HG02973 (cell line): Measurements from ENCODE around the gene ATP5MG.
"Not testable (repeated sequence)": the region's sequence is repeated elsewhere in the genome, so short reads cannot be mapped to it uniquely, and the experiment has no call there.

Experiments used
- ATAC-seq: cut with Tn5 transposase; IDR thresholded peaks from one replicate; pipeline ENCODE4 v1.9.1; 2021; ENCODE audit warnings: moderate library complexity; ENCODE audit not compliant: unreplicated experiment

Gene ATP5MG

DNA sequence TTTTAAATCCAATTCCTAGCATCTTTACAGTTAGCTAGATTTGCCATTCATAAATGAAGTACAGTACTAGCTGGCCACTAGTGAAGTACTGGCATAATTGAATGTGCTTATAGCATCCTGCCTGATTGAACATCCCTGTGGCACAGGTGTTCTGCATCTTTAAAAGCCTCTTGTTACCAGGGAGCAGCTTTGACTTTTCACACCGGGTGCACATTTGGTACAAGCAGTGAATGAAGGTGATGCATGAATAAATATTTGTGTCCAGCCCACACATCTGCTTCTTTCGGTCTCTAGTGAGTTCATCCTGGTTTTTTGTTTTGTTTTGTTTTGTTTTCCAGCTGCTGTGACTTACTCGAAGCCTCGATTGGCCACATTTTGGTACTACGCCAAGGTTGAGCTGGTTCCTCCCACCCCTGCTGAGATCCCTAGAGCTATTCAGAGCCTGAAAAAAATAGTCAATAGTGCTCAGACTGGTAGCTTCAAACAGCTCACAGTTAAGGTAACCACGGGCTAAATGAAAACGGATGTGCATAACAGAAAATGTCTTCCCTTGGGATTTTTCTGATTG lies 5.3 kb downstream of the ATP5MG start:
- no peak for ATAC-seq

DNA sequence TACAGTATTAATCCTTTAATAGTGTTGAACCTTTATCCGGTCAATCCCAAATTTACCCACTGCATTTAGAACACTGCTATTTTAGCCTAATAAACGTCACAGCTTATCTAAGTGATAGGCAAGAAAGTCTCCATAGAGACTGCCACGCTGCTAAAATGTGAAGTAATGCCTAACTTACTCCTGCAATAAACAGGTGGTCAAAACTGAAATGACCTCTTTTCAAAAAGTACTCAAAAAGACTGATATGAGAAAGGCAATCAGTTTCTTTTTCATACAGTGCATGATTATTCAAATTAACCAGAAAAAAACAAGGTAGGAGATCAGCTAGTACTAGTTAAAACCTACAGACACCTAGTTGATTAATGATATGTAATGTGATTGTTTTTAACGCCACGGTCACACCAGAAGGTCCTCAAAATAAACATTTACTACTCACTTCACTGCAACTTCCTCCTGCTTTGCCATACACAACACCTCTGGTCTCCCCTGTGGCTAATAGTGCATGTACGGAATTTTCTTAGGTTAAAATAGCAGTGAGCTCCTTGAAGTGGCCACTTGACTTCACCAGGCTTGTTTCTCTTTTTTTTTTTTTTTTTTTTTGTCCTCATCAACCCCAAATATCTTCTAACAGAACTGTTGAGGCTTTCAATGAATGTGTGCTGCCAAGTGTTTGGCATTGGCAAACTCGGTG lies 8.8 kb downstream of the ATP5MG start:
- ATAC-seq = no peak

DNA sequence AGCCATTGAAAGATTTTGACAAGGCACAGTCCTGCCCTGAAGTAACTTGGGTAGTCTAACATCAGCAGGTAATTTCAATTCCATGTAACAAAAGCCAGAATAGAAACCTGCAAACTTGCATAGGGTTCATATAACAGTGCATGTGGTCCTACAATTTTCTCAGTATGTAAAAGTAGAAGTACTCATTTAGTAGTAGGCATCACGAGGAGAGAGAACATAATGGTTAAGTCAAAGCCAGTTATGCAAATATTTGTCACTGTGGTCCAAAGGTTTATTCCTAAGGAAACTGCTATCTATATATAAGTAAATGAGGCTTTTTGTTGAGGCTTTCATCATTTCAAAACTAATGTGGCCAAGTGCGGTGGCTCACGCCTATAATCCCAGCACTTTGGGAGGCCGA lies 10.1 kb downstream of the ATP5MG start:
- no peak for ATAC-seq

DNA sequence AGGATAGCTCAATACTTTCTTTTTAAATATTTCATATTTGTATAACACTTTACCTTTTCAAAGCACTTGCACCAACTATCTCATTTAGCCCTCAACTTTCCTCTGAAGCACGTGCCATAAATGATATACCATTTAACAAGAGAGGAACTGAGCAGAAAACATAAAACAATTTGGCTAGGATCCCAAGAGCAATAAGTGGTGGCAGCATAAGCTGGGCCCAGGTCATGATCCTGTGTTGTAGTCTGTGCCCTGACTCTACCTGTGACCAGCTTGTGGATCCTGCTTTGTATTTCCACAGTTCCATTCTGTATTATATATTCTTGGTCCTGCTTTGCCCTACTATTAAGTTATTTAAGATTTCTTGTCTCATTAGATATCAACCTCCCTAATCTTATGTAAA lies 11.5 kb downstream of the ATP5MG start:
- ATAC-seq = no peak

DNA sequence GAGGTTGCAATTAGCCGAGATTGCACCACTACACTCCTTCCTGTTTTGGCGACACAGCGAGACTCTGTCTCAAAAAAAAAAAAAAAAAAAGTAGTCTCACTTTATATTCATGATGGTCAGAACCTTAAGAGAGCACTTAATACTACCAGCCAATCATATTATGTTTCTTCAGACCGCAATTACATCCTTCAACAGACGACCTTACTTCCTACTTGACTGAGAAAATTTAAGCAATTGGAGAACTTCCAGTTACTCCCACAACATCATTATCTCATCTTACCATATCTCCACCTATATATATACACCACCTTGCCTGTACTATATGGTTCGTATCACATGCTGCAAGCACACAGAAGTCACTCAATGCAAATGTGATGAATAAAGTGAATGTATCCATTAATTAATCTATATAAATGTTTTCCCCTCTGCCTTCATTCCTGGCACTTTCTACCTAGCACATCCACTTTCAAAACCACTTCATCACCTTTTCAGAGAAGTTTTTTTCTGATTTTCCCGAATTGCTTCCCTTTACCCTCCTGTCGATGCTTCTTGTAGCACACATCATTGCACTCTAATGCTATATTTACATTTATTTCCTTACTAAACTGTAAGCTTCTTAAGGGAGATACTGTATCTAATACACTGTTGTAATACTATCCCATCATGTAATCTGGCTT lies 13.8 kb downstream of the ATP5MG start:
- no peak for ATAC-seq

DNA sequence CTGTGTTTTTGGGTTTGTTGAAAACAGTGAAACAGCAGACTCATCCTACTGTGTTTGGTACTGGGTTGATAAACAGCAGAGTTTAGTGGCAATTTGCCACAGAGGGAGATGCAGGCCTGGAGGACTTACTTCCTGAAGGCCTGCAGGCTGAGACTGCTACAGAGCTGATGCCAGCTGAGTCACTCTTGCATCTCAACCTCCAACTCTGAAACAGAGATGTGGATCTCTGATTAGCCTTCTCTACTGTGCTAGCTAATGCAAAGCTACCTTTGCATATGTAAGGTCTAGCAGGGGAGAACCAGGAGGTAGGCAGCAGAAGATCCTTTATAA lies 14.3 kb downstream of the ATP5MG start:
- no peak for ATAC-seq

DNA sequence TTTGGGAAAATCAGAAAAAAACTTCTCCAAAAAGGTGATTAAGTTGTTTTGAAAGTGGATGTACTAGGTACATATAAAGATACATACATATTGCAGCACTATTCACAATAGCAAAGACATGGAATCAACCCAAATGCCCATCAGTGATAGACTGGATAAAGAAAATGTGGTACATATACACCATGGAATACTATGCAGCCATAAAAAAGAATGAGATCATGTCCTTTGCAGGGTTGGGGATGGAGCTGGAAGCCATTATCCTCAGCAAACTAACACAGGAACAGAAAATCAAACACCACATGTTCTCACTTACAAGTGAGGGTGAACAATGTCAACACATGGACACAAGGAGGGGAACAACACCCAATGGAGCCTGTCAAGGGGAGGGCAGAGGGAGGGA lies 15.5 kb downstream of the ATP5MG start:
- not testable (repeated sequence) for ATAC-seq

DNA sequence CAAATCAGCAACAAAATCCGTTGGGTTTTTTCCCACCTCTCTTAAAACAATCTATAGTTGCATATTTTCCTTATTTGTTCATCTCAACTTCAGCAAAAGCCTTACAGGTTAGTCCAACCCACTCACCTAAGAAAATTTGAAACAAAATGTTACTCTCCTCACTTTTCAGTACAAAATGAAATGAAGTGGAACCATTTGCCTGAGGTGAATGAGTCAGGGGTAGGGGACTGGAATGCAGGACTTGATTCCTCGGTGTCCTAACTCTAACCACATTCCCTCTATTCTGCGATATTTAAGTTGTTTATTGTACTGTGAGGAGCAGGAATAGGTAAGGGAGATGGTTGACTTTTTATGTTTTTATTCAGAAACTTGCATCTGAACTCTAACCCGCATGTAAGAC lies 16.4 kb downstream of the ATP5MG start:
- no peak for ATAC-seq

DNA sequence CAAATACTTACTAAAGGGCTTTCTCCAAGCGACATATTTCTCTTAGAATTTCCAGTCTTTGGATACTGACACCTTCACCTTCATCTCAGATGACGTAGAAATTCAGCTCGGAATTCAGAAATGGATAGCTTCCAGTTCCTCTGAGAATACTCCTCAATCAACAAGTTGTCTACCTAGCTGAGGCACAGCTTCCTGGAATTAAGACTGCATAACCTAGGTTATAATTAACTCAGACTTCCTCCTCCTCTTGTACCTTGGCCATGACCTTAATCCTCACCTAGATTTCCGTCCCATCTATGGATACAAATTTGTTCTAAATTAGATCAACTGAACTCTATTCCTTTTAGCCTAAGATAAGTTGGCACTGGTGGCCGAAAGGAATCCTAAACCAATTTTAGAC lies 17.4 kb downstream of the ATP5MG start:
- no peak for ATAC-seq

DNA sequence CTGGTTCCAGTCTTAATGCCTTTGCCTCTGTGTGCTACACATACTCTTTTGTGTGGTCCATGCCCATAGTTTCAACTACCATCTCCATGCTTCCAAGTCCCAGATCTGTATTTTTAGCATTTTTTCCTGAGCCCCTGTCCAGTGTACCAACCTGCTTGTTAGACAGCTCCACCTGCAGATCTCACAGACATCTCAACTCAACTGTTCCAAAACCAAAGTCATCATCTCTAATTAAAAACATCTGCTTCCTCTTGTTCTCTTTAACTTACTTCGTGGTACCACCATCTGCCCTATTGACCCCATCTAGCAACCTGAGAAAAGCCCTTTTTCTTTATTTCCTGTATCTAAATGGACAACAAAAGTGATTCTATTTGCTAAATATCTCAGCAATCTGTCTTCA lies 26.3 kb downstream of the ATP5MG start:
- no peak for ATAC-seq

DNA sequence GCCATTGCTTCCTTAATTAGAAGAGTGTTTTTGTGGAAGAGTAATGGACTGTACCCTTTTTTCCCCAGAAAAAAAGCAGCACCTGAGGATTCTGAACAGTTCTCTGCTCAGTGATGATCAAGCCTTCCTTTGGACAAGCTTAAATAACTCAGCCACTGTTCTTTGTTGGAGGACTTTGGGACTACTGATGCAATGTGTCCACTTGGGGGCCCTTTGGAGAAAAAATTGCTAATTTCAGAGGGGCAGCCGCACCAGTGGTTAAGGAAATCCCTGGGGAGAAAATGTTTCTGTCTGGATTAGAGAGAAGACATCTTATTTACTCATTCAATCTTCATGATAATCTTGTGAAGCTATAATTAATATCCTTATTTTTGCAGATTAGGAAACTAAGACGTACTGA lies 29.6 kb downstream of the ATP5MG start:
- no peak for ATAC-seq

DNA sequence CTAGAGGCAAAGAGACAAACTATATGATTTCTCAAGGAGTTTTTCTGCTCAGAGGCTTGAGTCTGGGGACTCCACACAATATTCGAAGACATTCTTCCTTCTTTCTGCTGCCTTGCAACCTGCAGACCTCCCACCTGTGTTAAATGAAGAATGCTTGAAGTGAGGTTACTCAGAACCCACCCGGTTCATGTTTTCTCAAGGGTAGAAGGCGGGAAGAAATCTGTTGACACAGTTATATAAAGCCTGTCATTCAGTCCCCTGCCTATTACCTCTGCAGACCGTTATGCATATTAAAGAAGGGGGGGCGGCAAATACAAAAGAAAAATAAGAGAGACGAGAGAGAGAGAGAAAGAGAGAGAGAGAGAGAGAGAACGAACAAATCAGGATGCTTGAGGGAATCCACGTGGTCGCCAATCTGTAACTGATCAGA lies 32.7 kb downstream of the ATP5MG start:
- ATAC-seq = no peak

DNA sequence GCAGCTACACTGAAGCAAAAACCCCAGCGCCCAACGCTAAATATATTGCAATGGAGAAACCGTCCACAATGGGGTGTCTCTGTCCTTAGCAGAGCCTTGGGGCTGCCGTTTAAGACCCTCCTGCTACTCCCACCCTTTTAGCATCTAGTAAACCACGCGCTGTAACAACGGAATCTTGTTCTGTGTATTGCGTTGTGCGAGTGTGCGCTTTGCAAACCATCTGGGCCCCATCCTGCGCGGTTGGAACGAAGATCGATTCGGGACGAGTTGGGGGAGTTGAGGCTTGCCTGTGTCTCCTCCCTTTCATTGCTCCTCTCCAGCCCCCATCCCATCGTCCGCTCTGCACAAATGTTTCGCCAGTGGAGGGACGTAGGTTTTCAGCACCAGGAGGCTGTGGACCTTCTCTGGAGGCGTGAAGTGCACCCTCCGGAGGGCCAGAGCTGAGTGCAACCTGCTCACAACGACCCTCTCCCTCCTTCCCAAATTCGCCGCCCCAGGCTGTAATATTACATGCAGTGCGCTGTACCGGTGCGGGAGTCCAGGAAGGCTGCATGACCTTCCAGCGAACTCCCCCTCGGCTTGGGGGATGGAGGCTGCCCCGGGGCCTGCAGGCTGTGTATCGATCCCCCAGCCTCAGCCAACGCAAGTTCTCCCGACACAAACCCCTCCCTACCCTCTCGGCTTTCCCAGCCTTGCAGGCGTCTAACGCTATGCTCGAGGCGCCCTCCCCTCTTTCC lies 33.3 kb downstream of the ATP5MG start:
- no peak for ATAC-seq

DNA sequence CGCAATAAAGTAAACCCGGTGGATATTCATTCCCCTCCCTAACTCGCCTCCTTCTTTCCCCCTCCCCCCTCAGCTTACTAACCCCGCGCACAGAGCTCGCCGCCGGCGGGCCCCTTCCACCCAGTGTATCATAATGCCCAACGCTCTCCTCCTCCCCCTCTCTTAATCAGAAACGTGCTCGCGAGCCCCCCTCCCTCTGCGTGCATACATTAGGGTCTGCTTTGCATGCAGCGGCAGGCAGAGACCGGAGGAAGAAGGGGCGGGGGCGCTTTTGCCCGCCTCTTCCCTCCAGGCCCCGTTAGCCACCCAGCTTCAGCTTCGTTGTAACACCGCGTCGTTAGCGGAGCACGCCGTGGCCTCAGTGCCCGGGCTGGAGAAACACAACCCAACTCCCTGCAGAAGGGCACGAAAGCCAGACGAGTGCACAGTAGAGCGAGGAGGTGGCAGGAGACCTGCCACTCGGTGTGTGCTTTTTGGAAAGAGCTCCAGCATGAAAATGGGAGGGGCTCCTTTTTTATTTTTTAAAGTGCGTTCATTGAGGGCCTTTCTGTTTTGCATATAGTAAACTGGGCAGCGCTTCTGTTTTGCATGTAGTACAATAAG lies 34.0 kb downstream of the ATP5MG start:
- peak; percentile 5 for ATAC-seq

DNA sequence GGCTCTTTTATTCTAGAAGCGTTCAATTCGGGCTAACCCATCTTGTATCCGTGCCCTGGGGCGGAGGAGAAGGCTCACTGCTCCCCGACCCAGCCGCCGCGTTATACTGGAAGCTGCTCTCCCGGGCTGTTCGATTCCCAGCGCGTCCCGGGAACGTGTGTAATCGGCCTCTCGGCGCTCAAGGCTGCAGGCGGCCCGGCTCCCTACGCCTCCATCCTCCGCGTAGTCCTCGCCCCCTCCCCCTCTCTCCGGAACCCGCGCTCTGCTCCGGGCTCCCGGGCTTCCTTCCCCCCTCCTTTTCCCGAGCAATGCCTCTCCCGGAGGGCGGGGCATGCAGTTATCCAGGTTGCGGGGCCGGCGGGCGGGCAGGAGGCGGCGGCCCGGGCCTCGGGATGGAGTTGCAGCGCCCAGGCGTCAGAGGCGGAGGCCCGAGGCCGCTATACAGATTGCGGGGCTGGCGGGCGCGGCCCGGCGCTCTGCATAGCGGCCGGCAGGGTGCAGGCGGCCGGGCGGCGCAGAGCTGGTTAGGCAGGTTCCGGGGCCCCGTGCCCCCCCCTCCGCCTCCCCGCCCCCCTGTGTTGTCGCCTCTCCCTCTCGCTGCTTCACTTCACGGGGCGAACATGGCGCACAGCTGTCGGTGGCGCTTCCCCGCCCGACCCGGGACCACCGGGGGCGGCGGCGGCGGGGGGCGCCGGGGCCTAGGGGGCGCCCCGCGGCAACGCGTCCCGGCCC lies 34.7 kb downstream of the ATP5MG start, which contains the start of gene KMT2A:
TSS of gene KMT2A (plus strand) at position 600 of the 732 bp plus-strand sequence. CDS start at position 621, 21 bp downstream.
- ATAC-seq = peak; percentile 38

DNA sequence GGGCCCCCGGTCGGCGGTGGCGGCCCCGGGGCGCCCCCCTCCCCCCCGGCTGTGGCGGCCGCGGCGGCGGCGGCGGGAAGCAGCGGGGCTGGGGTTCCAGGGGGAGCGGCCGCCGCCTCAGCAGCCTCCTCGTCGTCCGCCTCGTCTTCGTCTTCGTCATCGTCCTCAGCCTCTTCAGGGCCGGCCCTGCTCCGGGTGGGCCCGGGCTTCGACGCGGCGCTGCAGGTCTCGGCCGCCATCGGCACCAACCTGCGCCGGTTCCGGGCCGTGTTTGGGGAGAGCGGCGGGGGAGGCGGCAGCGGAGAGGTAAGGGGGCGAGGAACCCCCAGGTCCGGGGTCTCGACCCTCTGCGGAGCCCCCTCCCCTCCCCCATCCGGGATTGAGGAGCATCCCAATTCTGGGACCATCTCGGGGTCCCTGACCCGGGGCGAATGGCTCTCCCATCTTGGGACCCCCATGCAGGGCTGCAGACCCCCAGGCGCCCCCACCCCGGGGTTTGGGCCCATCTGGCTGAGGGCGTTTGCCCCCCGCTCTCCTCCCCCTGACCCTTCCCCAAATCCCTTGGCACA lies 35.3 kb downstream of the ATP5MG start:
- ATAC-seq = peak; percentile 11

DNA sequence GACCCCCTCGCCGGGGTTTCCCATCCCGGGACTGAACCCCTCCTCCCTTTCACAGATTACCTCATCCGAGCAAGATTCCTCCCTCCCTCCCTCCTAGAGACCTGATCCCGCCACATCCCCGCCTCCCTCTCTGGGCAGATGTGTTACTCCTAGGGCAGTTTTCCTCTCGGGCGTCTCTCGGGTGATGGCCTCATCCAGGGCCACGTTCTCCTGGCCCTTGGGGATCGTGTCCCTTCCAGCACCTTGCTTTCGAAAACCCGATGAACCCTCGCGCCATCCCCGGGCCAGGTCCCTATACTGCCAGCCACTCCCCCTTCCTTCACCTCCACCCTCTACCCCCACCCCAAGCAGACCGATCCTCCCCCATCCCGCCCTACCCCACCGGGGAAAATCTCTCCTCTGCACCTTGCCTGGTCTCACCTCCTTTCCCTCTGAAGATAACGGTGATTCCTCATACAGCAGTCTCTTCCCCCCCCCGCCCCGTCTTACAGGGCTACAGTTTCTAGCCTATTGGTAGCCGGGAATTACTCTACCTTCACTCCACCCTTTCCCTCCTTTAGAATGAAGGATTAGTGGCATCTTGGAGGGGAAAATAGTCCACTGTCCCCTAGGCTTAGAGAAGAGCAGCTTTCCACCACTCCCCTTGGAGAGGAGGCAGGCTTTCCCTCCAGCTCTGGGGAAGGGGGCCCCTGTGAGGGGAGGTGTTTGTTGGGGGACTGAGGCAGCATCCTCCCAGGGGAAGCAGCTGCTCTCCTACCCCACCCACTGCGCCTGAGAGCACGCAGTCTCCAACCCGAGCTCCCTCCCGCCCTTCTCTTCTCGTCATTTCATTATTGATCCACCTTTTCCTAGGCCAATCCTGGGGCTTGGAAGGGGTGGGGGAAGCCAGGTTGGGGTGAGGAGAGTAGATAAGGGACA lies 36.1 kb downstream of the ATP5MG start:
- ATAC-seq = no peak

DNA sequence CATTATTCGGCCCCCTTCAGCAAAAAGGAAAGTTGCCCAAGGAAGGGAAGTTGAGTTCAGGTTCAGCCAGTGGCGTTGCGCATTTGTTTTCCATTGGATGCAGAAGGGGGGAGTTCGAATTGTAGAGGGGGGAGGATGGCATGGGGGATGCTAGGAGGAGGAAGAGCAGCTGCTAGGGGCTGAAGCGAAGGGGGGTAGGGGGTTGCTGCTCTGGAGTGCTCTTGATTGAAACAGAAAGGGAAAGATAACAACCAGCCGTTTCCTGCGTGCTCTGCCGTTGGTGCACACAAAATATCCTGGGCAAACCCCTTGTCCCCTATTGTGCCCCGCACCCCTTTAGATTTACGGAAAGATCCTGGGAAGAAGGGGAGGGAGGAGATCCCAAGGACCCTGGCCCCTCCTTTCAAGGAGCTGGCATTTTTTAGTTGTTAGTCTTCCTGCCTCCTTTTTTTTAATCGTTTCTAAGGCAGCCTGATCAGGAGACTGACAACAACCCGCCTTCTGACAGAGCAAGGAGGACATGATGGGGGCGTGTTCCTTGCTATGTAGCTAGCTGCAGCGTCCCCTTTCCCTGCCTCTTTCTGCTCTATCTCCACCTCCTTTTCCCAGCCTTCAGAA lies 37.0 kb downstream of the ATP5MG start:
- no peak for ATAC-seq

DNA sequence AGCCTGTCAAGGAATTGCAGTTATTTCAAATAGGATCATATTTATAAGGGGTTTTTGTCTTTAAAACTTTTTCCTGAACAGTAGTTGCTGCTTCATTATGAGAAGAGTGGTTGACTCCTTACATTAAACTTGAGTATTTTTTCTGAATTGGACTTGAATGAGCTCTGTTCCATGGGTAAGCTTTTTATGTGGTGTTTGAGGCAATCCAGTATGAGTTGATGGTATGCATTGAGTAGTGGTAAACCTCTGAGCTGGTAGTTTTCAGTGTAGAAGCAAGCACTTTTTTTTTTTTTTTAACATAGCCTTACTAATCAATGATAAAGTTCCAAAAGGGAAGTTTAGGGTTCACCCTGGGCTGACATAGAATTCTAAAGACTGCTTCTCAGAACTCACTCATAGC lies 38.2 kb downstream of the ATP5MG start:
- no peak for ATAC-seq
